Measurements from ENCODE around the gene ADAMTS12. TPM values are rescaled to one million over a fixed set of nuclear protein-coding genes. Genes with fewer than 3 reads are reported as not detected.

The ADAMTS12 gene
- polyA plus RNA-seq, 1 donor from 2014 or later = 0.07 TPM

- Histone ChIP-seq H3K27ac (ENCODE audit: low read length) (no peak overlapping the region), H3K79me2 (replicated peaks; ENCODE audit: insufficient read depth, low read length) (no peaks in the 10 kb centered on the region)
Measured at GRCh38 chr5:33789567-33789957, 102.2 kb downstream of the ADAMTS12 start.

DNA sequence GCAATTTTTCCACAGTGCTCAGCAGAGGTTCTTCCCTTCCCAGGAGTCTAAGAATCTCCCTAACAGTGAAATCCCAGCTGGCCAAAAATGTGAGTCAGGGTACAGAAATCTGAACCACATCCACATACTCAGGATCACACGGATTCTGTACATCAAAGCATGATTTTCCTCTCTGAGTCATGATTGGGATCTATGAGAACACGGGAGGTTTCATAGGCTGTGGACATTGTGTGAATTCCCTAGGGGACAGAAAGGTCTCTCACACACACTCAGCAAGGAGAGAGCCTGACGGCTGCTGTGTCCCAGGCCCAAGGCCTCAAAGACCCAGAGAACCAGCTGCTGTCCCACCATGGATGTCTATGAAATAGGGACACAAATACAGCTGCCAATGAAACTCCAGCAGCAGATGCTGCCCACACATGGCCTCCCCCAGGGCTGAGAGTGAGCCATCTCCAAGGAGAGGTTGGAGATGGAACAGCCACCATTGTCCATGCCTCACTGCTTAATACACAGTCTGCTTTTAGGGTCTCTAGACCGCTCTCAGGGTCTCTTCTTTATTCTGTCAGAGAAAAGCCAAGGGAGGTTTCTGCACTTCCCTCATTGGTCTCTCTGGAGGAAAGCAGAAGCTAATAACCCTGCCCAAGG is 102.7 kb downstream of the ADAMTS12 start:
- Histone ChIP-seq H3K36me3 (ENCODE audit: insufficient read depth, low read length) (no peaks in the 10 kb centered on the region), H3K4me3 (ENCODE audit: low read length) (no peak overlapping the region), H3K27ac (ENCODE audit: low read length) (no peak overlapping the region), H4K20me1 (ENCODE audit: insufficient read depth) (no peaks in the 10 kb centered on the region), H3F3A (ENCODE audit: insufficient read depth, low read length, poor library complexity, severe bottlenecking) (no peaks in the 10 kb centered on the region), H2AFZ (ENCODE audit: low read depth, low read length) (no peak overlapping the region), H3K9me3 (ENCODE audit: low read length) (no peaks in the 10 kb centered on the region), H3K79me2 (replicated peaks; ENCODE audit: insufficient read depth, low read length) (no peaks in the 10 kb centered on the region), H3K4me2 (ENCODE audit: low read length) (no peak overlapping the region), H3K27me3 (ENCODE audit: insufficient read depth, low read depth, low read length) (no peaks in the 10 kb centered on the region), H3K9ac (ENCODE audit: low read length) (no peak overlapping the region), H3K9me2 (ENCODE audit: insufficient read depth, low read length) (no peaks in the 10 kb centered on the region)
- TF ChIP-seq POLR2AphosphoS5 (IDR thresholded peaks at IDR 0.05) = no peak
- TF ChIP-seq RAD21 (conservative IDR thresholded peaks at IDR 0.05) = no peak
- no peak for TF ChIP-seq EZH2 (IDR thresholded peaks at IDR 0.05; ENCODE audit: borderline replicate concordance, insufficient read depth, low read length, poor library complexity, severe bottlenecking)
- TF ChIP-seq SMC3 (conservative IDR thresholded peaks at IDR 0.05; ENCODE audit: poor library complexity) = no peak
- TF ChIP-seq, protein P1, sequence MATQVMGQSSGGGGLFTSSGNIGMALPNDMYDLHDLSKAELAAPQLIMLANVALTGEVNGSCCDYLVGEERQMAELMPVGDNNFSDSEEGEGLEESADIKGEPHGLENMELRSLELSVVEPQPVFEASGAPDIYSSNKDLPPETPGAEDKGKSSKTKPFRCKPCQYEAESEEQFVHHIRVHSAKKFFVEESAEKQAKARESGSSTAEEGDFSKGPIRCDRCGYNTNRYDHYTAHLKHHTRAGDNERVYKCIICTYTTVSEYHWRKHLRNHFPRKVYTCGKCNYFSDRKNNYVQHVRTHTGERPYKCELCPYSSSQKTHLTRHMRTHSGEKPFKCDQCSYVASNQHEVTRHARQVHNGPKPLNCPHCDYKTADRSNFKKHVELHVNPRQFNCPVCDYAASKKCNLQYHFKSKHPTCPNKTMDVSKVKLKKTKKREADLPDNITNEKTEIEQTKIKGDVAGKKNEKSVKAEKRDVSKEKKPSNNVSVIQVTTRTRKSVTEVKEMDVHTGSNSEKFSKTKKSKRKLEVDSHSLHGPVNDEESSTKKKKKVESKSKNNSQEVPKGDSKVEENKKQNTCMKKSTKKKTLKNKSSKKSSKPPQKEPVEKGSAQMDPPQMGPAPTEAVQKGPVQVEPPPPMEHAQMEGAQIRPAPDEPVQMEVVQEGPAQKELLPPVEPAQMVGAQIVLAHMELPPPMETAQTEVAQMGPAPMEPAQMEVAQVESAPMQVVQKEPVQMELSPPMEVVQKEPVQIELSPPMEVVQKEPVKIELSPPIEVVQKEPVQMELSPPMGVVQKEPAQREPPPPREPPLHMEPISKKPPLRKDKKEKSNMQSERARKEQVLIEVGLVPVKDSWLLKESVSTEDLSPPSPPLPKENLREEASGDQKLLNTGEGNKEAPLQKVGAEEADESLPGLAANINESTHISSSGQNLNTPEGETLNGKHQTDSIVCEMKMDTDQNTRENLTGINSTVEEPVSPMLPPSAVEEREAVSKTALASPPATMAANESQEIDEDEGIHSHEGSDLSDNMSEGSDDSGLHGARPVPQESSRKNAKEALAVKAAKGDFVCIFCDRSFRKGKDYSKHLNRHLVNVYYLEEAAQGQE (IDR thresholded peaks at IDR 0.05; ENCODE audit: borderline replicate concordance) = no peak
- no peak for TF ChIP-seq CTCF (IDR thresholded peaks at IDR 0.05; ENCODE audit: poor library complexity, severe bottlenecking)
- no peak for TF ChIP-seq MXI1 (conservative IDR thresholded peaks at IDR 0.05; ENCODE audit: poor library complexity, severe bottlenecking)
- TF ChIP-seq TAF1 (IDR thresholded peaks at IDR 0.05; ENCODE audit: low read depth) = no peak

More at GRCh38 chr5:33789567-33789957, 102.2 kb downstream of the ADAMTS12 start:
- Histone ChIP-seq H3K9me3 (ENCODE audit: low read length) (no peaks in the 10 kb centered on the region), H3K36me3 (ENCODE audit: insufficient read depth, low read length) (no peaks in the 10 kb centered on the region), H3K27me3 (ENCODE audit: insufficient read depth, low read depth, low read length) (no peaks in the 10 kb centered on the region), H2AFZ (ENCODE audit: low read depth, low read length) (no peak overlapping the region), H3F3A (ENCODE audit: insufficient read depth, low read length, poor library complexity, severe bottlenecking) (no peaks in the 10 kb centered on the region), H3K9me2 (ENCODE audit: insufficient read depth, low read length) (no peaks in the 10 kb centered on the region), H3K4me2 (ENCODE audit: low read length) (no peak overlapping the region), H4K20me1 (ENCODE audit: insufficient read depth) (no peaks in the 10 kb centered on the region), H3K9ac (ENCODE audit: low read length) (no peak overlapping the region), H3K4me3 (ENCODE audit: low read length) (no peak overlapping the region)
- TF ChIP-seq POLR2AphosphoS5 (IDR thresholded peaks at IDR 0.05) (no peak), EZH2 (IDR thresholded peaks at IDR 0.05; ENCODE audit: borderline replicate concordance, insufficient read depth, low read length, poor library complexity, severe bottlenecking) (no peak), TAF1 (IDR thresholded peaks at IDR 0.05; ENCODE audit: low read depth) (no peak), EP300 (conservative IDR thresholded peaks at IDR 0.05; ENCODE audit: poor library complexity, severe bottlenecking) (no peak), CTCF (IDR thresholded peaks at IDR 0.05; ENCODE audit: poor library complexity, severe bottlenecking) (no peak), MXI1 (conservative IDR thresholded peaks at IDR 0.05; ENCODE audit: poor library complexity, severe bottlenecking) (no peak), SMC3 (conservative IDR thresholded peaks at IDR 0.05; ENCODE audit: poor library complexity) (no peak), RAD21 (conservative IDR thresholded peaks at IDR 0.05) (no peak)
- TF ChIP-seq, protein P1 (IDR thresholded peaks at IDR 0.05; ENCODE audit: borderline replicate concordance) = no peak

Measured in neural cell (in vitro differentiated cells).